SK-N-SH (cell line): ENCODE results near the gene DBP. TPM values are rescaled to one million over a fixed set of nuclear protein-coding genes. Genes with fewer than 3 reads are reported as not detected.

ENCODE experiments used
- CTCF ChIA-PET: fragments of 300-600, 350-600 bp; formaldehyde crosslinking; extraction: SDS; loops from one replicate; lab custom pipeline; 2021; lab: Yijun Ruan, JAX
- POLR2A ChIA-PET: fragments of 350-600 bp; sonication (Branson Sonifier 250); formaldehyde crosslinking; extraction: SDS; loops from one replicate; lab custom pipeline; 2020; ENCODE audit warnings: antibody characterized with exemption, inconsistent platforms; lab: Yijun Ruan, JAX
- DNase-seq: peaks from one replicate; pipeline ENCODE4 v3.0.0; 2012
- H2AFZ ChIP-seq: fragments of 200-600 bp; sonication (generic); 2 replicates; pipeline ENCODE4 v1.8.1; 2016; ENCODE audit warnings: antibody characterized with exemption, mild to moderate bottlenecking, low read depth
- H3F3A ChIP-seq: fragments of 200-600 bp; sonication (generic); replicated peaks from 2 replicates; pipeline ENCODE3; 2016; ENCODE audit warnings: antibody characterized with exemption, mild to moderate bottlenecking; ENCODE audit not compliant: insufficient read depth
- H3K27ac ChIP-seq, 2 experiments: fragments of 200-500 bp in 1 of 2; fragments of 200-600 bp in 1 of 2; sonication (Bioruptor generic) in 1 of 2; sonication (generic), shearing (Covaris generic) in 1 of 2; 2 replicates each; pipeline versions ENCODE4 v1.5.1 to v1.6.1; 2014 to 2016; ENCODE audit warnings: low read depth in 2 of 2, inconsistent platforms in 1 of 2, low read length in 1 of 2, mild to moderate bottlenecking in 1 of 2, mixed read lengths in 1 of 2
- H3K27me3 ChIP-seq: fragments of 200-600 bp; sonication (generic), shearing (Covaris generic); 2 replicates; pipeline ENCODE4 v1.6.1; 2016; ENCODE audit warnings: mixed run types; ENCODE audit not compliant: insufficient read depth
- H3K36me3 ChIP-seq, 2 experiments: fragments of 200-500 bp in 1 of 2; fragments of 200-600 bp in 1 of 2; sonication (Bioruptor generic) in 1 of 2; sonication (generic) in 1 of 2; replicated peaks in 1 of 2; 2 replicates each; pipeline versions ENCODE3 to v1.5.1; 2014 to 2016; ENCODE audit warnings: low read length in 1 of 2, mild to moderate bottlenecking in 1 of 2; ENCODE audit not compliant: insufficient read depth in 2 of 2, control insufficient read depth in 1 of 2
- H3K4me1 ChIP-seq, 2 experiments: fragments of 200-500 bp in 1 of 2; fragments of 200-600 bp in 1 of 2; sonication (Bioruptor generic) in 1 of 2; sonication (generic), shearing (Covaris generic) in 1 of 2; 2 replicates each; pipeline versions ENCODE4 v1.5.1 to v1.6.1; 2014 to 2016; ENCODE audit warnings: low read depth in 1 of 2, low read length in 1 of 2, mixed run types in 1 of 2; ENCODE audit not compliant: insufficient read depth in 2 of 2, control insufficient read depth in 1 of 2
- H3K4me2 ChIP-seq: fragments of 200-600 bp; sonication (generic), shearing (Covaris generic); 2 replicates; pipeline ENCODE4 v1.6.1; 2017; ENCODE audit warnings: mixed run types
- H3K4me3 ChIP-seq, 2 experiments: fragments of 200-500 bp in 1 of 2; fragments of 200-600 bp in 1 of 2; sonication (Bioruptor generic) in 1 of 2; sonication (generic), shearing (Covaris generic) in 1 of 2; 2 replicates each; pipeline versions ENCODE4 v1.5.1 to v1.8.1; 2014 to 2016; ENCODE audit warnings: low read depth in 2 of 2, inconsistent platforms in 1 of 2, low read length in 1 of 2, mild to moderate bottlenecking in 1 of 2, mixed read lengths in 1 of 2, moderate library complexity in 1 of 2
- H3K79me2 ChIP-seq: fragments of 200-600 bp; sonication (generic); 2 replicates; pipeline ENCODE4 v1.8.1; 2017; ENCODE audit warnings: mild to moderate bottlenecking; ENCODE audit not compliant: insufficient read depth
- H3K9ac ChIP-seq: fragments of 200-600 bp; sonication (generic); 2 replicates; pipeline ENCODE4 v1.6.1; 2017; ENCODE audit warnings: mixed run types
- H3K9me2 ChIP-seq: fragments of 200-600 bp; sonication (generic); 2 replicates; pipeline ENCODE4 v1.6.1; 2017; ENCODE audit warnings: mixed run types
- H3K9me3 ChIP-seq: fragments of 200-600 bp; sonication (generic); 2 replicates; pipeline ENCODE4 v1.6.1; 2017; ENCODE audit warnings: mixed run types, mild to moderate bottlenecking, moderate library complexity
- H4K20me1 ChIP-seq: fragments of 200-600 bp; sonication (generic); 2 replicates; pipeline ENCODE4 v1.6.1; 2017; ENCODE audit warnings: mild to moderate bottlenecking, mixed run types; ENCODE audit not compliant: insufficient read depth
- CTCF ChIP-seq: fragments of 200-600 bp; sonication (generic); IDR thresholded peaks from 2 replicates; pipeline ENCODE4 v1.6.1; 2017; ENCODE audit warnings: antibody characterized with exemption, mild to moderate bottlenecking, moderate library complexity
- ELF1 ChIP-seq: IDR thresholded peaks from 2 replicates; pipeline ENCODE4 v1.4.0; 2012
- EZH2phosphoT487 ChIP-seq: fragments of 200-600 bp; sonication (generic); IDR thresholded peaks from 2 replicates; pipeline ENCODE4 v1.6.1; 2017; ENCODE audit warnings: low read depth, mixed run types, mild to moderate bottlenecking, antibody characterized with exemption, moderate library complexity, borderline replicate concordance
- FOSL2 ChIP-seq: IDR thresholded peaks from 2 replicates; pipeline ENCODE4 v1.4.0; 2012; ENCODE audit warnings: low read depth, mild to moderate bottlenecking, moderate library complexity, borderline replicate concordance
- FOXM1 ChIP-seq: IDR thresholded peaks from 2 replicates; pipeline ENCODE4 v1.4.0; 2012; ENCODE audit warnings: low read depth, mild to moderate bottlenecking
- IRF3 ChIP-seq: fragments of 150-350 bp; IDR thresholded peaks from 2 replicates; pipeline ENCODE4 v1.6.1; 2016; ENCODE audit warnings: mild to moderate bottlenecking, low read depth, low read length
- JUND ChIP-seq: IDR thresholded peaks from 2 replicates; pipeline ENCODE4 v1.4.0; 2012
- MAX ChIP-seq: IDR thresholded peaks from 2 replicates; pipeline ENCODE4 v1.4.0; 2012; ENCODE audit warnings: low read depth
- MEF2A ChIP-seq: IDR thresholded peaks from 2 replicates; pipeline ENCODE4 v1.4.0; 2012; ENCODE audit warnings: low read depth, borderline replicate concordance
- PBX3 ChIP-seq: IDR thresholded peaks from 2 replicates; pipeline ENCODE4; 2012
- POLR2AphosphoS5 ChIP-seq: IDR thresholded peaks from 2 replicates; pipeline ENCODE4 v1.6.1; 2012; ENCODE audit warnings: low read depth, low read length
- RAD21 ChIP-seq: IDR thresholded peaks from 2 replicates; pipeline ENCODE4 v1.6.1; 2012; ENCODE audit warnings: mild to moderate bottlenecking, low read length
- RFX5 ChIP-seq: IDR thresholded peaks from 2 replicates; pipeline ENCODE4 v1.6.1; 2012; ENCODE audit warnings: mild to moderate bottlenecking, improper control_type of control experiment, low read length
- SIN3A ChIP-seq: IDR thresholded peaks from 2 replicates; pipeline ENCODE4 v1.6.1; 2012; ENCODE audit warnings: low read depth, mild to moderate bottlenecking, low read length, moderate library complexity, borderline replicate concordance
- SMC3 ChIP-seq: IDR thresholded peaks from 2 replicates; pipeline ENCODE4 v1.6.1; 2012; ENCODE audit warnings: low read depth, low read length, improper control_type of control experiment
- TCF12 ChIP-seq: IDR thresholded peaks from 2 replicates; pipeline ENCODE4 v1.4.0; 2012
- YY1 ChIP-seq: IDR thresholded peaks from 2 replicates; pipeline ENCODE4 v1.4.0; 2012; ENCODE audit warnings: low read depth, mild to moderate bottlenecking
- ZBTB33 ChIP-seq: IDR thresholded peaks from 2 replicates; pipeline ENCODE4 v1.4.0; 2012; ENCODE audit warnings: low read depth, borderline replicate concordance
- WGBS: methylation state at CpG from one replicate; pipeline ENCODE4 v1.1.6; 2017; ENCODE audit warnings: low lambda C conversion rate; 5-methylcytosine and 5-hydroxymethylcytosine counted together
- polyA plus RNA-seq, 3 experiments: library from polyadenylated mRNA; depleted of rRNA; stranded (reverse); fragments of >200 nt; gene quantifications; 2 replicates each; pipeline ENCODE4 v1.2.3, GENCODE V29; 2012

DBP gene
- polyA plus RNA-seq, 1 of the 3 experiments (the other 2 are of a cell fraction) = 12.6 TPM

GRCh38 chr19:48609571-48610108 lies 27.5 kb downstream of the DBP start:
- no peak for DNase-seq
- H3K4me3 ChIP-seq = no peak overlapping the region
- H3K36me3 ChIP-seq = peaks cover 0 to 2% of the 10 kb centered on the region in 2 experiments
- no peaks in the 10 kb centered on the region for H3K9me2 ChIP-seq
- no peak overlapping the region for H3K27ac ChIP-seq
- H2AFZ ChIP-seq = no peak overlapping the region; the same call in 1 of the 2 replicates
- no peaks in the 10 kb centered on the region; the same call in 1 of the 2 replicates for H4K20me1 ChIP-seq
- TF ChIP-seq YY1 = no peak
- TF ChIP-seq RAD21 = no peak
- TF ChIP-seq FOSL2 = no peak
- TF ChIP-seq RFX5 = no peak
- no peak for TF ChIP-seq SMC3
- TF ChIP-seq FOXM1 = no peak
- no peak for TF ChIP-seq SIN3A
- TF ChIP-seq MAX = no peak
- TF ChIP-seq ZBTB33 = no peak
- H3K4me1 ChIP-seq = peaks cover 0 to 12% of the 10 kb centered on the region in 2 experiments; a peak in 1 of 4 replicates
- ChIA-PET POLR2A (interaction anchor here (1.9 to 2.4 kb wide), 2 partner anchors 8 to 9 kb away, joined by 10 to 17 read pairs; partner anchors contain the start of genes RPL18 and SPHK2), CTCF (interaction anchor here (0.7 to 8.0 kb wide), 11 partner anchors 10 to 134 kb away, joined by 3 to 72 read pairs (median 6); partner anchors contain the start of gene CA11)
- no peak overlapping the region for H3K9ac ChIP-seq
- no peaks in the 10 kb centered on the region for H3K79me2 ChIP-seq
- no peaks in the 10 kb centered on the region for H3K9me3 ChIP-seq
- WGBS = 93% methylated on average over 8 of the region's 20 CpGs
- no peak overlapping the region for H3K4me2 ChIP-seq
- peaks cover 9% of the 10 kb centered on the region for H3F3A ChIP-seq
- no peaks in the 10 kb centered on the region for H3K27me3 ChIP-seq

- Histone ChIP-seq H3K4me2 (no peak overlapping the region), H3K9me3 (no peaks in the 10 kb centered on the region), H3K36me3 (no peaks in the 10 kb centered on the region), H3K27ac (no peak overlapping the region), H2AFZ (peak overlapping the region; percentile 68; the same call in 1 of the 2 replicates), H3K79me2 (no peaks in the 10 kb centered on the region), H4K20me1 (no peaks in the 10 kb centered on the region), H3K4me3 (no peak overlapping the region), H3K27me3 (no peaks in the 10 kb centered on the region), H3K9me2 (no peaks in the 10 kb centered on the region), H3K4me1 (peaks cover 0 to 5% of the 10 kb centered on the region in 2 experiments; a peak in 1 of 4 replicates), H3K9ac (no peak overlapping the region), H3F3A (peaks cover 2% of the 10 kb centered on the region)
- CTCF ChIA-PET = interaction anchor here (0.6 to 8.0 kb wide), 23 partner anchors 9 to 294 kb away, joined by 3 to 72 read pairs (median 4); partner anchors contain the start of genes CA11, GRWD1, RPL18 and SPHK2
- WGBS = 46% methylated on average over 8 of the region's 9 CpGs
- POLR2A ChIA-PET = interaction anchor here (0.6 to 2.4 kb wide), 4 partner anchors 9 to 36 kb away, joined by 3 to 17 read pairs (median 6); partner anchors contain the start of genes RPL18 and SPHK2
- peak; percentile 86 for DNase-seq
- TF ChIP-seq PBX3 (no peak), ELF1 (no peak), ZBTB33 (no peak), TCF12 (no peak), POLR2AphosphoS5 (no peak), CTCF (peak; percentile 64), EZH2phosphoT487 (no peak), IRF3 (no peak), JUND (no peak), RAD21 (peak; percentile 71), SMC3 (peak; percentile 49), MEF2A (no peak)
These were observed 28.3 kb downstream of the DBP start for GRCh38 chr19:48608798-48609263.
